Upper lobe of left lung (tissue), 6 donors: ENCODE results near the gene PTPRC. TPM values are rescaled to one million over a fixed set of nuclear protein-coding genes. Genes with fewer than 3 reads are reported as not detected.

Experiments used
- ATAC-seq, 2 donors: fragments of 200-7000 bp; cut with Tn5 transposase; one replicate each; pipeline ENCODE4 v1.9.1; 2022; ENCODE audit warnings: mild to moderate bottlenecking in 2 of 2, moderate library complexity in 2 of 2; ENCODE audit not compliant: low FRiP score in 2 of 2
- DNase-seq, 2 donors: peaks; one replicate each; pipeline ENCODE4 v3.0.0-alpha.2; 2019 to 2020
- H3K27ac ChIP-seq, 4 donors: fragments of 200-600 bp; sonication (generic); one replicate each; pipeline ENCODE4 v1.5.1; 2016 to 2019
- H3K27me3 ChIP-seq, 4 donors: fragments of 200-600 bp; sonication (generic); one replicate each; pipeline ENCODE4 v1.5.1; 2017 to 2019
- H3K36me3 ChIP-seq, 4 donors: fragments of 200-600 bp; sonication (generic); one replicate each; pipeline ENCODE4 v1.5.1; 2016 to 2019
- H3K4me1 ChIP-seq, 4 donors: fragments of 200-600 bp; sonication (generic); one replicate each; pipeline ENCODE4 v1.5.1; 2018 to 2019
- H3K4me3 ChIP-seq, 4 donors: fragments of 200-600 bp; sonication (generic); one replicate each; pipeline ENCODE4 v1.5.1; 2017 to 2019; ENCODE audit warnings: mild to moderate bottlenecking in 2 of 4, moderate library complexity in 1 of 4
- H3K9me3 ChIP-seq, 4 donors: fragments of 200-600 bp; sonication (generic); one replicate each; pipeline ENCODE4 v1.5.1; 2018 to 2019
- EP300 ChIP-seq, 4 donors: sonication (generic); formaldehyde crosslinking; IDR thresholded peaks; one replicate each; pipeline ENCODE4 v1.5.1; 2017; ENCODE audit warnings: antibody characterized with exemption in 4 of 4, control low read depth in 2 of 4
- POLR2A ChIP-seq, 4 donors: fragments of 450-650 bp; IDR thresholded peaks; one replicate each; pipeline ENCODE4 v1.5.1; 2016 to 2017; ENCODE audit warnings: antibody characterized with exemption in 4 of 4, mild to moderate bottlenecking in 2 of 4
- POLR2AphosphoS5 ChIP-seq, 2 donors: sonication (generic); formaldehyde crosslinking; IDR thresholded peaks; one replicate each; pipeline ENCODE4 v1.5.1; 2017; ENCODE audit warnings: antibody characterized with exemption in 2 of 2
- WGBS, 2 donors: methylation state at CpG; one replicate each; pipeline ENCODE4 v1.1.5; 2017 to 2018; 5-methylcytosine and 5-hydroxymethylcytosine counted together
- total RNA-seq, 6 donors: library from RNA; depleted of rRNA in 4 of 6; stranded (reverse); fragments of >200 nt in 4 of 6; gene quantifications; one replicate each; pipeline versions ENCODE4 v1.1.0 to v1.2.1, GENCODE V29; 2016 to 2021
- TF ChIP-seq, protein P1 (sequence below), 6 experiments: fragments of 450-650 bp in 4 of 6; fragments of 200-600 bp in 2 of 6; sonication (generic) in 2 of 6; IDR thresholded peaks; one replicate each; pipeline ENCODE4 v1.5.1; 2016 to 2019; ENCODE audit warnings: antibody characterized with exemption in 6 of 6
- donor health status: DM: no; HTN: no; CAD: no; lungs with moderate emphysema.
- donor health status: DM: no; HTN: yes; CAD: no; lungs with severe emphysema.

PTPRC gene
- total RNA-seq, 6 donors from 2014 or later = 70.2 to 171 (median 101) TPM

DNA sequence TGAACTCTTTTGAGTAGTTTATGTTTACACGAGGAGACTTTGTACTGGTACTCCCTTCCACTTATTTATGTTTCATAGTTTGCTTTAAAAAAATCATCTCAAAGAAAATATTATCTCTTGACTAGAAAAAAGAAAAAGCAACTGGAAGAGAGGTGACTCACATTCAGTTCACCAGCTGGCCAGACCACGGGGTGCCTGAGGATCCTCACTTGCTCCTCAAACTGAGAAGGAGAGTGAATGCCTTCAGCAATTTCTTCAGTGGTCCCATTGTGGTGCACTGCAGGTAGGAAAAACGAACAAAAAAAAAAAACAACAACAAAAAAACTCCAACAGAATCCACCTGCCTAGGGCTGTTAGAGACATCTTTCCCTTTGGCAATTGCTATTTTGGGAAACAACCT lies 102.9 kb downstream of the PTPRC start:
- WGBS, 2 donors = 74 to 82% methylated on average over 3 of the region's 3 CpGs
- peaks cover 0 to 12% (median 0%) of the 10 kb centered on the region in 4 donors for H3K36me3 ChIP-seq
- TF ChIP-seq POLR2A (IDR thresholded peaks at IDR 0.05) = no peak
- TF ChIP-seq, protein P1, sequence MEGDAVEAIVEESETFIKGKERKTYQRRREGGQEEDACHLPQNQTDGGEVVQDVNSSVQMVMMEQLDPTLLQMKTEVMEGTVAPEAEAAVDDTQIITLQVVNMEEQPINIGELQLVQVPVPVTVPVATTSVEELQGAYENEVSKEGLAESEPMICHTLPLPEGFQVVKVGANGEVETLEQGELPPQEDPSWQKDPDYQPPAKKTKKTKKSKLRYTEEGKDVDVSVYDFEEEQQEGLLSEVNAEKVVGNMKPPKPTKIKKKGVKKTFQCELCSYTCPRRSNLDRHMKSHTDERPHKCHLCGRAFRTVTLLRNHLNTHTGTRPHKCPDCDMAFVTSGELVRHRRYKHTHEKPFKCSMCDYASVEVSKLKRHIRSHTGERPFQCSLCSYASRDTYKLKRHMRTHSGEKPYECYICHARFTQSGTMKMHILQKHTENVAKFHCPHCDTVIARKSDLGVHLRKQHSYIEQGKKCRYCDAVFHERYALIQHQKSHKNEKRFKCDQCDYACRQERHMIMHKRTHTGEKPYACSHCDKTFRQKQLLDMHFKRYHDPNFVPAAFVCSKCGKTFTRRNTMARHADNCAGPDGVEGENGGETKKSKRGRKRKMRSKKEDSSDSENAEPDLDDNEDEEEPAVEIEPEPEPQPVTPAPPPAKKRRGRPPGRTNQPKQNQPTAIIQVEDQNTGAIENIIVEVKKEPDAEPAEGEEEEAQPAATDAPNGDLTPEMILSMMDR (IDR thresholded peaks at IDR 0.05) = no peak
- no peak for TF ChIP-seq POLR2AphosphoS5 (IDR thresholded peaks at IDR 0.05)
- TF ChIP-seq EP300 (IDR thresholded peaks at IDR 0.05) = no peak

DNA sequence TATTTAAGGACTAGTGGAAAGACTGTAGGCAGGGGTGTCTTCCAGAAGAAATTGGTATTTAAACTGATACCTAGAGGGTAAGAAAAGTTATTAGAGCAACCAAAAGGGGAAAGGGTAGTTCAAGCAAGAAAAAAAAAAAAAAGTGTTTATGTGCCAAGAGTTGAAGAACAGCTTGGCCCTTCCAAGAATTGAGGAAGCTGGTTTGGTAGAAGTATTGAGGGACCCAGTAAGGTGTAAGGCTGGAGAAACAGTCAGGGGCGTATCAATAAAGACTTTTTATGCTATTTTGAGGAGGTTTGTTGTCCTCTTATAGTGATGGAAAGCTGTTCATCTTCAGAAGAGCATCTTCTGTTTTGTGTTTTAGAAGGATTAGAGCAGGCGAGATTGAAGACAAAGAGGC lies 108.3 kb downstream of the PTPRC start:
- Histone ChIP-seq H3K4me3 (no peak overlapping the region), H3K4me1 (no peaks in the 10 kb centered on the region), H3K36me3 (peaks cover 0 to 11% (median 0%) of the 10 kb centered on the region in 4 donors), H3K9me3 (no peaks in the 10 kb centered on the region), H3K27ac (no peak overlapping the region), H3K27me3 (no peaks in the 10 kb centered on the region)
- WGBS, 2 donors = 90 to 91% methylated on average over 2 of the region's 2 CpGs
- no peak for TF ChIP-seq EP300 (IDR thresholded peaks at IDR 0.05)
- TF ChIP-seq, protein P1 (IDR thresholded peaks at IDR 0.05) = no peak
- TF ChIP-seq POLR2AphosphoS5 (IDR thresholded peaks at IDR 0.05) = no peak
- TF ChIP-seq POLR2A (IDR thresholded peaks at IDR 0.05) = no peak
- no peak for DNase-seq
- ATAC-seq = no peak

More for the DNA sequence above, 102.9 kb downstream of the PTPRC start:
- no peak for DNase-seq
- ATAC-seq = no peak
- peaks cover 0 to 3% (median 0%) of the 10 kb centered on the region in 4 donors for H3K9me3 ChIP-seq
- no peaks in the 10 kb centered on the region for H3K4me1 ChIP-seq
- H3K4me3 ChIP-seq = no peak overlapping the region
- H3K27me3 ChIP-seq = no peaks in the 10 kb centered on the region
- no peak overlapping the region for H3K27ac ChIP-seq

DNA sequence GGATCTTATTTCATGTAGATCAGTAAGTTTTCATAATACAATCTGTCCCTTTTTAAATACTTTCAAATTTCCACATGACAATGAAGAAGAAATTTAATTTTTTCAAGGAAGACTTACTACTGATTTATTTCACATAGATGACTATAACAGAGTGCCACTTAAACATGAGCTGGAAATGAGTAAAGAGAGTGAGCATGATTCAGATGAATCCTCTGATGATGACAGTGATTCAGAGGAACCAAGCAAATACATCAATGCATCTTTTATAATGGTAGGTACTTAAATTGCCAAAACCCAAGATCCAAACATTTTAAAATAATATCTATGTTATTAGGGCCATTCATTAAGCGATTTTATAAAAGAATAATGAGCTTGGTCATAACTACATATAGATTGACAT lies 110.4 kb downstream of the PTPRC start:
- WGBS, 2 donors = 88 to 100% methylated on average over 1 of the region's 1 CpG
- DNase-seq = no peak
- ATAC-seq = no peak
- Histone ChIP-seq H3K36me3 (peaks cover 0 to 15% (median 0%) of the 10 kb centered on the region in 4 donors), H3K27me3 (no peaks in the 10 kb centered on the region), H3K27ac (no peak overlapping the region), H3K4me1 (no peaks in the 10 kb centered on the region), H3K4me3 (no peak overlapping the region), H3K9me3 (no peaks in the 10 kb centered on the region)
- TF ChIP-seq EP300 (IDR thresholded peaks at IDR 0.05) = no peak
- TF ChIP-seq, protein P1 (IDR thresholded peaks at IDR 0.05) = no peak
- TF ChIP-seq POLR2AphosphoS5 (IDR thresholded peaks at IDR 0.05) = no peak
- no peak for TF ChIP-seq POLR2A (IDR thresholded peaks at IDR 0.05)

DNA sequence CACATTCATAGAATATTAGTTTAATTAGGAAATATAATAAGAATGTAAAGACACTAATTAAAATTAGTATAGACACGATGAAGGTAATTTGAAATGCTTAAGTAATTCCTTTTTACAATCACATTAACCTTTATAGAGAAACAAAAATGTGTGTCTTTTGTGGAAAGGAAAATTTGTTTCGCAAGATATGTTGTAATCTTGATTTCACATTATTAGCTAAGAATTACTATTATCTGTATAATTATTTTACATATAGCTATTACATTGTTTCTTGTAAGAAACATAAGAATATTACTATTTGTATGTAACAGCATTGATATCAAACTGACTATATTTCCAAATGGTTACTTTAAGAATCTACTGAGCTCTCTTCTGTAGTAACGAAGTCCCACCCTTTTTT lies 111.2 kb downstream of the PTPRC start:
- H3K36me3 ChIP-seq = peaks cover 0 to 12% (median 0%) of the 10 kb centered on the region in 4 donors
- WGBS, 2 donors = 90 to 92% methylated on average over 3 of the region's 3 CpGs
- no peak for ATAC-seq

DNA sequence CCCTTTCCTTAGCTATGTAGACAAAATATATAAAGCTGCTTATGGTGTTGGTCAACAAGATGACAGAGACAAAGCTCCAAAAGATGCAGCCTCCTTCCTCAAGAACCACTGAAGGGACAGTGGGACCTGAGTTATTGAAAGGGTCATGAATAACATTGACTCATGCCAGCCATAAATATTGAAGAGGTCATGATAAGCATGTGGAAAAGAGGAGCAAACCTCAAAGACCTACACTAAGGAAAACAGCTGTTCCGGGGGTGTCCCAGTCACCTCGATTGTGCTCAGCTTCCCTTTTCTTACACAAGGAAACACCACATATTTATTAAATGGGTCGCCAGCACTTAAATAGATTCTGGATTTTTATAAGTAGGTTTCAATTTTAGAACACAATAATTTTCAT lies 112.9 kb downstream of the PTPRC start:
- TF ChIP-seq POLR2AphosphoS5 (IDR thresholded peaks at IDR 0.05) (no peak), POLR2A (IDR thresholded peaks at IDR 0.05) (no peak)
- no peaks in the 10 kb centered on the region for H3K9me3 ChIP-seq
- peaks cover 0 to 12% (median 0%) of the 10 kb centered on the region in 4 donors for H3K36me3 ChIP-seq
- no peaks in the 10 kb centered on the region for H3K27me3 ChIP-seq
- no peak overlapping the region for H3K27ac ChIP-seq
- H3K4me1 ChIP-seq = no peaks in the 10 kb centered on the region
- DNase-seq (no peak), ATAC-seq (no peak)
- H3K4me3 ChIP-seq = no peak overlapping the region
- WGBS, 2 donors = 85 to 87% methylated on average over 3 of the region's 3 CpGs

More for the DNA sequence above, 111.2 kb downstream of the PTPRC start:
- H3K27me3 ChIP-seq = no peaks in the 10 kb centered on the region
- no peak overlapping the region for H3K4me3 ChIP-seq
- H3K4me1 ChIP-seq = no peaks in the 10 kb centered on the region
- no peak for DNase-seq
- no peak for TF ChIP-seq EP300 (IDR thresholded peaks at IDR 0.05)
- TF ChIP-seq POLR2A (IDR thresholded peaks at IDR 0.05) = no peak
- TF ChIP-seq, protein P1 (IDR thresholded peaks at IDR 0.05) = no peak
- H3K27ac ChIP-seq = no peak overlapping the region
- no peaks in the 10 kb centered on the region for H3K9me3 ChIP-seq
